Measurements from ENCODE around the gene UBE2I. TPM values are rescaled to one million over a fixed set of nuclear protein-coding genes. Genes with fewer than 3 reads are reported as not detected.

UBE2I gene
- total RNA-seq, 1 donor from 2014 or later: 170 TPM

- H3K4me1 Mint-ChIP-seq (ENCODE audit: unreplicated experiment): peaks cover 12% of the 10 kb centered on the region
- H3K36me3 Mint-ChIP-seq: no peaks in the 10 kb centered on the region
- no peak overlapping the region for H3K4me3 Mint-ChIP-seq
Observed at GRCh38 chr16:1354815-1355540, 45.5 kb downstream of the UBE2I start.

GRCh38 chr16:1355591-1355990 is 46.2 kb downstream of the UBE2I start:
- TF ChIP-seq CTCF (conservative IDR thresholded peaks at IDR 0.05): no peak
- Mint-ChIP-seq H3K4me1 (ENCODE audit: unreplicated experiment) (peaks cover 12% of the 10 kb centered on the region), H3K9me3 (no peaks in the 10 kb centered on the region), H3K36me3 (no peaks in the 10 kb centered on the region), H3K4me3 (no peak overlapping the region), H3K27me3 (no peaks in the 10 kb centered on the region), H3K27ac (no peak overlapping the region)
- DNase-seq (ENCODE audit: extremely low spot score, unreplicated experiment): no peak

More at GRCh38 chr16:1354815-1355540, 45.5 kb downstream of the UBE2I start:
- no peak for TF ChIP-seq CTCF (conservative IDR thresholded peaks at IDR 0.05)
- Mint-ChIP-seq H3K9me3 (no peaks in the 10 kb centered on the region), H3K27me3 (no peaks in the 10 kb centered on the region), H3K27ac (no peak overlapping the region)
- DNase-seq (ENCODE audit: extremely low spot score, unreplicated experiment): no peak

- Mint-ChIP-seq H3K9me3 (no peaks in the 10 kb centered on the region), H3K27ac (no peak overlapping the region), H3K4me1 (ENCODE audit: unreplicated experiment) (peaks cover 12% of the 10 kb centered on the region), H3K36me3 (no peaks in the 10 kb centered on the region), H3K4me3 (no peak overlapping the region), H3K27me3 (no peaks in the 10 kb centered on the region)
- no peak for TF ChIP-seq CTCF (conservative IDR thresholded peaks at IDR 0.05)
- no peak for DNase-seq (ENCODE audit: extremely low spot score, unreplicated experiment)
Observed at GRCh38 chr16:1356061-1356900, 46.8 kb downstream of the UBE2I start.

- H3K9me3 Mint-ChIP-seq: no peaks in the 10 kb centered on the region
- DNase-seq (ENCODE audit: extremely low spot score, unreplicated experiment): no peak
- no peaks in the 10 kb centered on the region for H3K27me3 Mint-ChIP-seq
- H3K4me3 Mint-ChIP-seq: no peak overlapping the region
- peaks cover 7% of the 10 kb centered on the region for H3K4me1 Mint-ChIP-seq (ENCODE audit: unreplicated experiment)
- no peaks in the 10 kb centered on the region for H3K36me3 Mint-ChIP-seq
- peak overlapping the region; percentile 66 for H3K27ac Mint-ChIP-seq
- TF ChIP-seq CTCF (conservative IDR thresholded peaks at IDR 0.05): no peak
Observed at GRCh38 chr16:1357906-1358566, 48.6 kb downstream of the UBE2I start.

- H3K36me3 Mint-ChIP-seq: peaks cover 3% of the 10 kb centered on the region
- no peaks in the 10 kb centered on the region for H3K9me3 Mint-ChIP-seq
- no peaks in the 10 kb centered on the region for H3K4me1 Mint-ChIP-seq (ENCODE audit: unreplicated experiment)
- H3K27ac Mint-ChIP-seq: no peak overlapping the region
- H3K4me3 Mint-ChIP-seq: no peak overlapping the region
- H3K27me3 Mint-ChIP-seq: no peaks in the 10 kb centered on the region
- TF ChIP-seq CTCF (conservative IDR thresholded peaks at IDR 0.05): no peak
- no peak for DNase-seq (ENCODE audit: extremely low spot score, unreplicated experiment)
Observed at GRCh38 chr16:1361685-1362360, 52.4 kb downstream of the UBE2I start.
